Activated CD8-positive, alpha-beta memory T cell treated with anti-CD3 and anti-CD28 coated beads for 4 hours (primary cell): ENCODE data around the gene LAS1L.
"Not testable (repeated sequence)": the region's sequence is repeated elsewhere in the genome, so short reads cannot be mapped to it uniquely, and the experiment has no call there.

Source experiments
- DNase-seq, 2 donors: peaks; one replicate each; pipeline ENCODE4 v3.0.0-alpha.2; 2020; ENCODE audit warnings: low read depth in 2 of 2

Gene LAS1L

GRCh38 chrX:65534450-65535292 is at the start of gene LAS1L:
Gene LAS1L, minus strand, starts transcription at chrX:65534787. Its CDS starts 72 bp downstream, at chrX:65534715.
- peak; percentile 77 to 80 for DNase-seq

- DNase-seq = no peak
Measured at GRCh38 chrX:65582450-65583082, 48.0 kb upstream of the LAS1L start.

DNA sequence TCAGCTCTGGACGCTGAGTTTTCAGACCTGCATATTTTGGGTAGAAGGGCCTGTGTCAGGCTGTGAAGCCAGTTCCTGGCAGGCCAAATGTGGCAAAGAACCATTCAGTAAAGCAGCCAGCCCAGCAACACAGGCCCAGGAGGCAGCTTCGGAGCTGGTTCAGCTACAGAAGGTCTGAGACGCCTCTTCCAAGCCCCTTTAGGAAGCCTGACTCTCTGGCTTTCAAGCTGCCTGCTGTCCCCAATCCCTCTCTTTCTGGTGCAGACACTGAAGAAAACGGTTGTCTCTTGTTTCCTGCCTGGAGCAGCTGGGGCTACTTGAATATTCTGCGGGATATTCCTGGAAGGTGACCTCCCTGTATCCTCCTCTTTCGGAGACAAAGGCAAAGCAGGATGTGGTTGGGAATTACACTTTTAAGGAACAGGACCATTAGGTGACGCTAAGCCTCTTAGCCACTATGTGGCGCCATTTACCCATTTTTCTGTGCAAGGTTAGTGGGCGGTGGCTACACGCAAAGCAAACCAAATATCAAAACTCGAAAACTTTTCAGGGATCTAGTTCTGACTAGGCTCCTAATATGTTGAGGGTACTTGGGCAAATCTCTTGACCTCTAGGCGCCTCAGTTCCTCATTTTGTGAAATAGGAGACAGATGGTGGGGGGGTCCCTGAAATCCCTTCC is 47.2 kb upstream of the LAS1L start:
- peak in 1 of 2 donors; percentile 21 for DNase-seq

DNA sequence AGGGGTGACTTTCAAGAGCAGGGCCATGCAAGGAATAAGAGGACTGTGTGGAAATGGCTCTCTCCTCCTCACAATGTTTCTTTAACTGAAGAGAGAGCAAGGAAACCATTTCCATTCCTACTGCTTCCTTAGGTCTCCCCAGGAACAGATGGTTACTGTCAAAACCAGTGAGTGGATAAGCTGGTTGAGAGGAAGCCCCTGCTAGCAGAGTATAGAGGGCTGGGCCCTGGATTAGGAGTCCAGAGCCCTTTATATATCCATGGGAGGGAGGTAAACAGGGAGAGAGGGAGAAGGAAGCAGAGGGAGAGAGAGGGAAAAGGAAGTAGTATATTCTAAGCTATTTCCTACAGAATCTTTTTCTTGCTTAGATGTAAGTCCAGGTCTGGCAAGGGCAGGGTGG is 43.8 kb upstream of the LAS1L start:
- DNase-seq = no peak

- no peak for DNase-seq
Measured at GRCh38 chrX:65576160-65576559, 41.6 kb upstream of the LAS1L start.

DNA sequence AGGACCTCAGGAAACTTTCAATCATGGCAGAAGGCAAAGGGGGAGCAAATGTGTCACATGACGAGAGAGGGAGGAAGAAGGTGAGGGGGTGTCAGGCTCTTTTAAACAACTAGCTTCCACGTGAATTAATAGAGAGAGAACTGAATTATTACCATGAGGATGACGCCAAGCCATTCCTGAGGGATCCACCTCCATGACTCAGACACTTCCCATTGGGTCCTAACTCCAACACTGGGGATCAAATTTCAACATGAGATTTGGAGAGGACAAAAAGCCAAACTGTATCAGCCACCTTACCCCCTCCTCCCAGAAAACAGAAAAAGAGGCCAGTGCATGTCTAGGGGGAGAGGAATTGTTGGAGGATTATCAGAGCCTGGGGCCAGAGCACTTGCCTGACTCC is 40.4 kb upstream of the LAS1L start:
- DNase-seq = no peak

DNA sequence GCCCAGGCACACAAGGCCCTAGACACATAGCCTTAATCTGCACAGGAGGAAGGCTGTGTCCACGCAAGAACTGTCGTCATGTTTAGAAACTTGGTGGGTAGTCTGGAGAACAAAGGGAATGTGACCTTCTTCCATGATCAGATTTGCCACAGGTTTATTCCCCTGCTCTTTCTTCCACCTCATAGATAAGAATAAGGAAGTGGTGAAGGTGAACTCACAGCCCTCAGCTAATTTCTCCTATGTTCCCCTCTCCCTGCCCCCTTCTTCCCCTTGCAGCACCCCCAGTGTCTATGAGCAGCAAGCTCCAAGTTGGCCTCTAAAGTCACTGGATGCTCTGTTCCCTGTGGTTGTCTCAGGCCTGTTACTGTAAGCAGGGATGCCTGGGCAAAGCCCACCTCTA is 39.8 kb upstream of the LAS1L start:
- no peak for DNase-seq

GRCh38 chrX:65572971-65573370 is 38.4 kb upstream of the LAS1L start:
- DNase-seq = no peak

DNA sequence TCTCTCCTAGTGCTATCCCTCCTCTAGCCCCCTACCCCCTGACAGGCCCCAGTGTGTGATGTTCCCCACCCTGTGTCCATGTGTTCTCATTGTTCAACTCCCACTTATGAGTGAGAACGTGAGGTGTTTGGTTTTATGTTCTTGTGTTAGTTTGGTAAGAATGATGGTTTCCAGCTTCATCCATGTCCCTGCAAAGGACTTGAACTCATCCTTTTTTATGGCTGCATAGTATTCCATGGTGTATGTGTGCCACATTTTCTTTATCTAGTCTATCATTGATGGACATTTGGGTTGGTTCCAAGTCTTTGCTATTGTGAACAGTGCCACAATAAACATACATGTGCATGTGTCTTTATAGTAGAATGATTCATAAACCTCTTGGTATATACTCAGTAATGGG is 28.3 kb upstream of the LAS1L start:
- DNase-seq = not testable (repeated sequence)

DNA sequence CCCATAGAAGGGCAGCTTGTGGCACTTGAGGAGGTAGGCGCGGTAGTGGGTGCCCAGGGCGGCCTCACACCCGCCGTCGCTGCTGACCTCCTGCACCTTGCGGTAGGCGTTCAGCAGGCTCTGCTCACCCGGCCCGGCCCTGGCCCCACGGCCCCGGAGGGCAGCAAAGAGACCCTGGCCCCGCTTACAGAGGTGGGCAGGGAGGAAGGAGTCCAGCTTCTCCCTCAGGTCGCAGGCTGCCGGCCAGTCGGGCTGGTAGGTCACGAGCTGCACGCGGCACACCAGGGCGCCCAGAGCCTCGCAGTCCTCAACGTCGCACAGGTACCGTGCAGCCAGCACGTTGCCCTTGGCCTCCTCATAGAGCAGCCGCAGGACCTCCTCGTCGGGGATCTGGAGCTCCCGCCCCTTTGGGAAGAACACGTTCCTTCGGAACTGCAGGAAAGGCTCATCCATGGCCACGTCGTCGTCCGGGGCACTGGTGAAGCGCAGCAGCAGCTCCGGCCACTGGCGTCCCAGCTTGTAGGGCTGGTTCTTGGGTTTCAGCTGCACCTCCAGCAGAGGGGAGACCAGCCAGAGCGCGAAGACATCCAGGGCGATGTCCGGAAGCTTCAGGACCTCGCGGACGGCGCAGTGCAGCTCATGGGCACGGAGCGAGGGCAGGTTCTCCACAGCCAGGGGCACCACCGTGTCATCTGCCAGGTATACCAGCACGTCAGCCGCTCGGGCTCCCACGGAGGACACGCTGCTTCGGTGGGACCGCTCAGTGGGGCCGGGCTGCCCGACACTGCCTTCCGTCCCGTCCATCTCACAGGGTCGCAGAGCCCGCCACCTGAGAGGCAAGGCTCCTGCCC is 17.1 kb upstream of the LAS1L start:
- no peak for DNase-seq

DNA sequence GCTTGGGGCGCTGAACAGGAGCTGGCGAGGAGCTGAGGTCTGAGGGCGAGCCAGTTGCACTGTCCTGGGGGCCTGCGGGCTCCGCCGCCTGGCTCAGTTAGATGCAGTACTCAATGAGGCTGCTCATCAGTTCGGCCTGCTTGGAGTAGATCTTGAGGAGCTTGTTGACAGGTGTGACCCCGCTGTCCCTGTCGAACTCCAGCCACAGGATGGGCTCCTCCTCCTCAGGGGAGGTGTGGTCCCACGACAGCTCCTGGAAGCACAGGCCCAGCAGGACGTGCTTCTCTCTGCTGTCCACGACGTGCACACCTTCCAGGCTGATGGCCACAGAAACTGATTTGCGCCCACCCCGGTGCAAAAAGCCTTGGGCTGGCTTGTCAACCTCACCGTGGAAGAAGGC is 16.5 kb upstream of the LAS1L start:
- DNase-seq = no peak

DNA sequence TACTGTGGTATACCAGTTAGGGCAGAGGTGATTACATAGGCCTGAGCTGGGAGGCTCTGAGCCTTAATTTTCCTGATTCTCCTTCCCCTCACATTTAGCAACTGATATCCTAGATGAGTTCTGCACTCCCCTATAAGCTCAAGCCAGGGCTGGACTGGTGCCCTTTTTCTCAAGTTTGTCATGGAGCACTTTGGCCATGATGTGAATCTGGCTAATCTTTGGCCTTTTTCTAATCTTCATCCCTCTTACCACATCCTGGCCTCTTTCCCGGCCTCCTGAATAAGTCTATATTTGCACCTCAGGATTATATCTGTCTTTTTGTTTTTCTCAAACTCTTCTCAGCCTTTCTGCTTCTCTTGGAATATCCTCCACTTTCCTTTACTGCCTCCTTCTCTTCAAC is 10.9 kb upstream of the LAS1L start:
- DNase-seq = no peak

GRCh38 chrX:65537229-65537628 is 2.6 kb upstream of the LAS1L start:
- no peak for DNase-seq

- no peak for DNase-seq
Measured at GRCh38 chrX:65536291-65536690, 1.7 kb upstream of the LAS1L start.

DNA sequence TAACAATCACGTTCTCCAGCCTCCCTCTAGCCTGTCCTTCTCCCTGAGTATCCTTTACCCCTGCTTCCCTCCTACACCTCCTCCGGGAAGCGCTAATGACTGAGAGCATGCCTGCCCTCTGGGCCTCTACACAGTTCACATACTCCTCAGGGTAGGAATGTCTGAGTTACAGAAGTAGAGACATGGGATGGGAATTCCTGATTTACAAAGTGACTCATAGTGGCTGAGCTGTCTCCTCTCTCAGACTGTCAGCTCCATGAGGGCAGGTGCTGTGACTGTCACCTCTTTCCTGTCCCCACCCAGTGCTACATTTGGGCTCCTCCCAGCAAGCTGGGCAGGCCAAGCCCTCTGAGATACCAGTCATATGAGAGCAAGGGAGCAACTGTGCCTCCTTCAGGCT is 2.6 kb downstream of the LAS1L start:
- DNase-seq = no peak

- DNase-seq = peak in 1 of 2 donors; percentile 24
Measured at GRCh38 chrX:65528705-65529340, 5.8 kb downstream of the LAS1L start.

DNA sequence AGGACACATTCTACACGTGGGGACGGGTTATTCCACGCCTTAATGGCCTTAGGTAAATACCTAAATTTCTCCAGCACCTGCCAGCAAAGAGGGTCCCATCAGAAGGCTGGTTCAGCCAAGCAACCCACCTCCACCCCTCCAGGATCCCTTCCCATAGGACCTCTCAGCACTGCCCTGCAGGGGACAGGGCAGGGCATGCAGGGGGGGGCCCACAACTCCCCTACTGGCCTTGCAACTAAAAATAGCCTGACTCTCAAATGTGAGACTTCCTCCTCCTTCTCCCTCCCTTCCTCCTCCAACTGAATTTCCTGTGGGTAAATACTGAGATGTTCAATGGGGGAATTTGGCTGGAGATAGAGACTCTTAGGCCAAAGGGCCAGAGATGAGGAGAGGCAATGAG is 6.3 kb downstream of the LAS1L start:
- no peak for DNase-seq

DNA sequence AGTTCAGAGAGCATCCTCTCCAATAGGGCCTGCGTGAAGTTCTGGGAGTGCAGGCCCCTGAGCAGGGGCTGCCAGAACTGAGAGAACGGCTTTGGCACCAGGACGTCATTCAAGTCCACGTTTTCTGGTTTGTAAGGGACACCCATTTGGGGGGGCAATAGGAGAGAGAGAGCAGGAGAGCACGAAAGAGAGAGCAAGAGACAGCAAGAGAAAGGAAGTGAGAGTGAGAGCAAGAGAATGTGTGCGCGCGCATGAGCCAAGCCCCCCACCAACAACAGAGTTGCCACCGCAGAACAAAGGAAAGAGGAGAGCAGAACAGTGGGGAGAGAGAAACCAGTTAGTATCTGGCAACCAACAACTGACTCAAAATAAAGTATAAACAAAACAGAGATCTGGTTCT is 10.4 kb downstream of the LAS1L start:
- DNase-seq = no peak

GRCh38 chrX:65522739-65523372 is 11.7 kb downstream of the LAS1L start:
- DNase-seq = no peak

GRCh38 chrX:65519530-65519929 is 15.1 kb downstream of the LAS1L start:
- DNase-seq = not testable (repeated sequence)

DNA sequence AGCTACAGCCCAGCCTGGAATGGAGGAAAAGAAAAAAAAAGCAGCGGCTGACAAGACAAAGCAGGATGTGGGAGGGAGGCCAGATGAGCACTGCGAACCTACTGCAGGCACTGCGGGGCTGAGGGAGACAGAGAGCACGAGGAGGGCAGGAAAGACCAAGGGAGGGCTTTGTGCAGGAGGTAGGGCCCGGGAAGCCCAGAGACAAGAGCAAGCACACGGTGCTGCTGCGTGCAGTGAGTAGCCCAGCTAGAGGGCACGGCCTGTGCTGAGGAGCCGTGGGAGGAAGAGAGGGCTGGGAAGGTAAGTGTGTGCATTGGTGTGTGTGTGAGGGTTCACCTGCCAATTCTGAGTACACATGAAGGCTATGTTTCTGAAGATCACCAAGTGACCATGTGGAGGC is 15.6 kb downstream of the LAS1L start:
- DNase-seq = not testable (repeated sequence)
